Measurements from ENCODE around the gene MED25. TPM values are rescaled to one million over a fixed set of nuclear protein-coding genes. Genes with fewer than 3 reads are reported as not detected.
A peak's percentile ranks its signal among the peaks of the same experiment; 100 is the strongest.

Gene MED25
- total and polyA plus RNA-seq, 9 of the 15 experiments (the other 6 are each of a cell fraction or from before 2014, with no cell fraction given), result 4.1 to 93.9 (median 19.3) TPM

DNA sequence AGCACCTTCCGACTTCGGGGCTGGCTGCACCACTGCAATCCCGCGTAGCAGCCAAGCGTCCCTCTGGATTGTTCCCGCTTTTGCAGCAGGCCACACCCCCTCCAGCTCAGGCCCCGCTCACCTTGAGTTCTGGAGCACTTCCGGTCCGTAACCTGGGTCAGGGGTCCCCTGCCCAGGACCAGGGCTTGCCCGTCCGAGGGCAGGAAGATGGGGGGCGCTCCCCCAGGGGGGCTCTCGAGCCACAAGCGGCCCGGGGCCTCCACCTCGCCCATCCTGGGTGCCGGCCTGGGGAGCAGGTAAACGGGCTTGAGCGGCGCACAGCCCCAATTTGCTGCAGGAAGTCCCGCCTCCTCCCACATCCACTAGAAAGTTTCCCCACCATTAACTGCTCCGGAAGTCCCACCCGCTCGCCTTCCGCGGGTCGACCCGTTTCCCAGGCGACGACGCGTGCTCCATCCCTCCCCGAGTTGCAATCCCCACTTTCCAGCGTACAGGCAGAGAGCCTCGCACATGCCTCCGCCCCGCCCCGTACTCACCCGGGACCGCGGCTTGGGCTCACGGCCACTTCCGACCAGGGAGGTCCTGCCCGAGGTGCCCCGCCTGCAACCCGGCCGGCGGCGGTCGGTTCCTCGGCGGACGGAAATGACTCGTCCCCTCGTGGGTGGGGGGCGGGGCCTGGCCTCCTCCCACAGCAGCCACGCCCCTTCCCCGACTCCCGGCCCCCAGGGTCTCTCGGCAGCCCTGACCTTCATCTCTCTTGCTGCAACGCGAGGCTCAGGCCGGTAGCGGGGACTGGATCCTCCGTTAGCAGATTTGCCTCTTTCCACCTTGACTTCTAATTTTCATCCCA, 49.1 kb downstream of the MED25 start, which contains the start of gene PNKP (continued):
- TF ChIP-seq ZNF695 (CRISPR knock-in tag; IDR thresholded peaks at IDR 0.05), result no peak
- peak; percentile 95 for TF ChIP-seq NKRF (IDR thresholded peaks at IDR 0.05; ENCODE audit: borderline replicate concordance)
- TF ChIP-seq HNRNPUL1 (IDR thresholded peaks at IDR 0.05; ENCODE audit: low read length), result no peak
- TF ChIP-seq ZNF263 (CRISPR knock-in tag; IDR thresholded peaks at IDR 0.05; ENCODE audit: borderline replicate concordance), result 0 out of 2 replicates have a peak, but pooled peaks have one; percentile 32
- TF ChIP-seq SMAD3 (CRISPR knock-in tag; conservative IDR thresholded peaks at IDR 0.05), result no peak
- TF ChIP-seq STAG1 (CRISPR knock-in tag; IDR thresholded peaks at IDR 0.05; ENCODE audit: borderline replicate concordance), result no peak
- no peak for TF ChIP-seq MTA2 (IDR thresholded peaks at IDR 0.05; ENCODE audit: low read depth)
- no peak for TF ChIP-seq FOXA1 (IDR thresholded peaks at IDR 0.05; ENCODE audit: borderline replicate concordance)
- no peak for TF ChIP-seq ZNF165 (CRISPR knock-in tag; IDR thresholded peaks at IDR 0.05; ENCODE audit: borderline replicate concordance)
- no peak for TF ChIP-seq ZNF398 (CRISPR knock-in tag; IDR thresholded peaks at IDR 0.05)
- peak; percentile 84 for TF ChIP-seq HMGN3 (IDR thresholded peaks at IDR 0.05; ENCODE audit: borderline replicate concordance, extremely low read depth, insufficient read length, low read depth, low read length)
- TF ChIP-seq AFF1 (IDR thresholded peaks at IDR 0.05; ENCODE audit: low read depth in 1 of 2, partially characterized antibody in 2 of 2), result no peak
- no peak for TF ChIP-seq SRSF7 (optimal IDR thresholded peaks at IDR 0.05; ENCODE audit: low read depth, low read length)
- TF ChIP-seq FIP1L1 (IDR thresholded peaks at IDR 0.05; ENCODE audit: low read depth, low read length, poor library complexity, severe bottlenecking), result no peak
- no peak for TF ChIP-seq ADNP (tag; IDR thresholded peaks at IDR 0.05)
- no peak for TF ChIP-seq POLR3A (IDR thresholded peaks at IDR 0.05; ENCODE audit: borderline replicate concordance, extremely low read depth, insufficient read depth, insufficient read length)
- no peak for TF ChIP-seq ZNF780A (CRISPR knock-in tag; IDR thresholded peaks at IDR 0.05)
- TF ChIP-seq XRCC5 (IDR thresholded peaks at IDR 0.05; ENCODE audit: low read depth, low read length), result no peak
- TF ChIP-seq ETV1 (tag; conservative IDR thresholded peaks at IDR 0.05; ENCODE audit: low read depth), result peak; percentile 81
- no peak for TF ChIP-seq NFATC3 (IDR thresholded peaks at IDR 0.05)

All from K562 (cell line).